Endothelial cell of umbilical vein (primary cell): Measurements from ENCODE around the gene PNLDC1. TPM values are rescaled to one million over a fixed set of nuclear protein-coding genes. Genes with fewer than 3 reads are reported as not detected.

Experiments used
- BruUV-seq: library from RNA; stranded (reverse); fragments of 400-500 nt; replicated peaks from 2 replicates; lab custom pipeline; 2021; lab: Mats Ljungman, UMichigan
- CTCF ChIA-PET: fragments of 300-600, 350-600 bp; sonication (Branson Sonifier 250); formaldehyde crosslinking; loops from one replicate; lab custom pipeline; 2021; ENCODE audit warnings: antibody characterized with exemption, inconsistent platforms; lab: Charles Lee
- POLR2A ChIA-PET: fragments of 300-600, 350-600 bp; sonication (Branson Sonifier 250); formaldehyde crosslinking; loops from one replicate; lab custom pipeline; 2021; ENCODE audit warnings: antibody characterized with exemption, inconsistent platforms; lab: Charles Lee
- DNase-seq: peaks from one replicate; pipeline ENCODE4 v3.0.0-alpha.2; 2011; ENCODE audit warnings: low read depth, low spot score
- FAIRE-seq: peaks from 2 replicates; lab custom pipeline; 2011; peaks lifted over from hg19 to GRCh38; lab: Jason Lieb, UNC
- H2AFZ ChIP-seq: 2 replicates; pipeline ENCODE4 v1.6.0; 2012; ENCODE audit warnings: low read depth, low read length, control low read depth, inconsistent platforms
- H3K27ac ChIP-seq: 2 replicates; pipeline ENCODE4 v1.5.1; 2011; ENCODE audit warnings: low read depth, mild to moderate bottlenecking, control low read depth, low read length, moderate library complexity; ENCODE audit not compliant: insufficient read depth
- H3K27me3 ChIP-seq, 2 experiments: 2 replicates each; pipeline versions ENCODE4 v1.6.0 to v1.6.1; 2011; ENCODE audit warnings: low read length in 2 of 2, mixed read lengths in 1 of 2; ENCODE audit not compliant: control insufficient read depth in 2 of 2, insufficient read depth in 2 of 2
- H3K36me3 ChIP-seq, 2 experiments: 2 replicates in 1 of 2; 3 replicates in 1 of 2; pipeline ENCODE4 v1.5.1; 2011; ENCODE audit warnings: low read length in 2 of 2, mild to moderate bottlenecking in 1 of 2, moderate library complexity in 1 of 2; ENCODE audit not compliant: control insufficient read depth in 2 of 2, insufficient read depth in 2 of 2; ENCODE audit errors: extremely low read depth in 1 of 2
- H3K4me1 ChIP-seq: 3 replicates; pipeline ENCODE4 v1.5.1; 2011; ENCODE audit warnings: mild to moderate bottlenecking, low read length; ENCODE audit not compliant: control insufficient read depth, insufficient read depth; ENCODE audit errors: extremely low read depth
- H3K4me2 ChIP-seq: 2 replicates; pipeline ENCODE4 v1.6.1; 2011; ENCODE audit warnings: low read length, control low read depth, mixed read lengths; ENCODE audit not compliant: insufficient read depth
- H3K4me3 ChIP-seq, 3 experiments: fragments of 200-600 bp in 1 of 3; sonication (generic), shearing (Covaris generic) in 1 of 3; replicated peaks in 1 of 3; 2 replicates each; pipeline ENCODE4 v1.5.1; 2011 to 2016; ENCODE audit warnings: control low read depth in 3 of 3, low read length in 3 of 3, mild to moderate bottlenecking in 2 of 3, inconsistent platforms in 1 of 3, low read depth in 1 of 3, moderate library complexity in 1 of 3; ENCODE audit not compliant: insufficient read depth in 1 of 3
- H3K79me2 ChIP-seq: 2 replicates; pipeline ENCODE4 v1.6.0; 2012; ENCODE audit warnings: low read length, inconsistent platforms; ENCODE audit not compliant: control insufficient read depth, insufficient read depth
- H3K9ac ChIP-seq: replicated peaks from 2 replicates; pipeline ENCODE3; 2011; ENCODE audit warnings: low read length, control low read depth; ENCODE audit not compliant: insufficient read depth; ENCODE audit errors: extremely low read depth
- H3K9me1 ChIP-seq: replicated peaks from 3 replicates; pipeline ENCODE4 v1.6.0; 2011; ENCODE audit warnings: mild to moderate bottlenecking, low read length; ENCODE audit not compliant: control insufficient read depth, insufficient read depth; ENCODE audit errors: extremely low read depth
- H3K9me3 ChIP-seq: replicated peaks from 2 replicates; pipeline ENCODE4 v1.5.1; 2012; ENCODE audit warnings: low read length, inconsistent platforms; ENCODE audit not compliant: control insufficient read depth, insufficient read depth
- H4K20me1 ChIP-seq: replicated peaks from 2 replicates; pipeline ENCODE3; 2011; ENCODE audit warnings: mild to moderate bottlenecking, low read length; ENCODE audit not compliant: control insufficient read depth, insufficient read depth; ENCODE audit errors: extremely low read depth
- EZH2 ChIP-seq: IDR thresholded peaks from 2 replicates; pipeline ENCODE4 v1.6.1; 2012; ENCODE audit warnings: borderline replicate concordance, low read depth, mild to moderate bottlenecking, moderate library complexity, low read length, inconsistent platforms; ENCODE audit not compliant: severe bottlenecking
- FOS ChIP-seq: IDR thresholded peaks from 2 replicates; pipeline ENCODE4 v1.6.1; 2011; ENCODE audit warnings: mild to moderate bottlenecking, low read length, moderate library complexity, borderline replicate concordance; ENCODE audit not compliant: insufficient read depth
- GATA2 ChIP-seq: IDR thresholded peaks from 2 replicates; pipeline ENCODE4 v1.7.0; 2011; ENCODE audit warnings: low read depth, mild to moderate bottlenecking, moderate library complexity, mixed read lengths, low read length; ENCODE audit not compliant: insufficient read length, insufficient read depth
- JUN ChIP-seq: IDR thresholded peaks from 2 replicates; pipeline ENCODE4 v1.6.1; 2011; ENCODE audit warnings: borderline replicate concordance, low read depth; ENCODE audit not compliant: insufficient read length, insufficient read depth
- MYC ChIP-seq: IDR thresholded peaks from one replicate; pipeline ENCODE4 v1.6.1; 2011; ENCODE audit warnings: mild to moderate bottlenecking, low read depth, low read length
- POLR2A ChIP-seq: IDR thresholded peaks from 2 replicates; pipeline ENCODE4 v1.6.1; 2012; ENCODE audit warnings: low read depth, mild to moderate bottlenecking, control low read depth, low read length
- POLR2AphosphoS5 ChIP-seq: IDR thresholded peaks from 2 replicates; pipeline ENCODE4 v1.6.1; 2012; ENCODE audit warnings: low read depth, mild to moderate bottlenecking, control low read depth, low read length, moderate library complexity; ENCODE audit not compliant: insufficient read depth
- dilution Hi-C: fragments of 300-500 bp; cut with MboI; formaldehyde crosslinking; loops from one replicate; pipeline ENCODE4 v1.15.0; 2019; ENCODE audit warnings: low sequenced_read_pairs; ENCODE audit not compliant: extremely low pct_ligation_motif_present
- intact Hi-C: fragments of 100-400 bp; cut with micrococcal nuclease; formaldehyde crosslinking; loops from one replicate; pipeline ENCODE4 v1.10.0; 2022
- polyA plus RNA-seq, 4 experiments: library from polyadenylated mRNA; depleted of rRNA in 3 of 4; stranded (reverse) in 3 of 4; unstranded in 1 of 4; fragments of >200 nt; gene quantifications; 2 replicates each; pipeline versions ENCODE4 v1.2.1 to v1.2.3, GENCODE V29; 2011 to 2012; ENCODE audit warnings: missing spikeins in 1 of 4
- total RNA-seq: library from RNA; stranded (reverse); gene quantifications from 2 replicates; pipeline ENCODE4 v1.2.3, GENCODE V29; 2021
- TF ChIP-seq, protein P1 (sequence below): IDR thresholded peaks from 2 replicates; pipeline ENCODE4 v1.6.1; 2011; ENCODE audit not compliant: insufficient read depth, insufficient read length
- TF ChIP-seq, protein P2 (sequence below), 2 donors: IDR thresholded peaks; 1 replicate in 1 of 2; 2 replicates in 1 of 2; pipeline ENCODE4 v1.5.1; 2011; ENCODE audit warnings: low read length in 2 of 2, mild to moderate bottlenecking in 2 of 2, moderate library complexity in 2 of 2, control low read depth in 1 of 2, inconsistent platforms in 1 of 2, low read depth in 1 of 2; ENCODE audit not compliant: insufficient read depth in 1 of 2; ENCODE audit errors: extremely low read depth in 1 of 2

PNLDC1 gene
- total and polyA plus RNA-seq, 2 donors (not counting 3 experiments of a cell fraction or from before 2014, with no cell fraction given), result not detected

DNA sequence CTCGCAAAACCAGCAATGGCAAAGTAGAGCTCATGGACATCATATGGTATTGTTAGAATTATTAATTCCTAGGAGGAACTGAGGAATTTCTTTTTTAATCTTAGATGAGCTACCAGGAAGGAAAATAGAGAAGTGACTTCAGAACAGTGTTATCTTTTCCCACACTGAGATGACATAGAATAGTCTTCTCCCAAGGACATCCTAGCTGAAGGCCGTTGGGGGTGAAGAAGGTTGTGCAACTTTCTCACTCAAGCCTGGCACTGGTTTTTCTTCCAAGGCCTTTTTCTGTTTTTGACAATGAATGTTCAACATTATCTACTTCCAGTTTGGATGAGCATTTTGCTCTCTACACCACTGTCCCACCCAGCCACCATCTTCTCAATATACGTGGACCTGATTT lies 54.9 kb downstream of the PNLDC1 start:
- no peak overlapping the region for H3K4me2 ChIP-seq
- ChIA-PET POLR2A (no interaction called here), CTCF (interaction anchor here (1.0 to 1.7 kb wide), 4 partner anchors 8 to 681 kb away, joined by 3 to 7 read pairs (median 4); no protein-coding TSS in a partner anchor)
- FAIRE-seq (no peak), DNase-seq (no peak)
- H3K36me3 ChIP-seq, result no peaks in the 10 kb centered on the region
- H3K9me1 ChIP-seq, result no peaks in the 10 kb centered on the region
- dilution Hi-C loops, result no loop called here
- H3K4me3 ChIP-seq, result no peak overlapping the region
- BruUV-seq, result no TSS peak
- H4K20me1 ChIP-seq, result no peaks in the 10 kb centered on the region
- no peak overlapping the region for H3K27ac ChIP-seq
- H3K79me2 ChIP-seq, result no peaks in the 10 kb centered on the region
- H3K4me1 ChIP-seq, result no peaks in the 10 kb centered on the region
- intact Hi-C loops, result loop anchor here (10.0 kb wide), 1 partner anchor 680 kb away; no protein-coding TSS in a partner anchor
- no peak overlapping the region for H2AFZ ChIP-seq
- no peak overlapping the region for H3K9ac ChIP-seq
- no peaks in the 10 kb centered on the region for H3K9me3 ChIP-seq
- H3K27me3 ChIP-seq, result no peaks in the 10 kb centered on the region
- TF ChIP-seq MYC (no peak), POLR2AphosphoS5 (no peak), JUN (no peak), GATA2 (no peak), FOS (no peak), EZH2 (no peak), POLR2A (no peak)
- TF ChIP-seq, protein P1, sequence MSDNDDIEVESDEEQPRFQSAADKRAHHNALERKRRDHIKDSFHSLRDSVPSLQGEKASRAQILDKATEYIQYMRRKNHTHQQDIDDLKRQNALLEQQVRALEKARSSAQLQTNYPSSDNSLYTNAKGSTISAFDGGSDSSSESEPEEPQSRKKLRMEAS, result no peak
- TF ChIP-seq, protein P2, sequence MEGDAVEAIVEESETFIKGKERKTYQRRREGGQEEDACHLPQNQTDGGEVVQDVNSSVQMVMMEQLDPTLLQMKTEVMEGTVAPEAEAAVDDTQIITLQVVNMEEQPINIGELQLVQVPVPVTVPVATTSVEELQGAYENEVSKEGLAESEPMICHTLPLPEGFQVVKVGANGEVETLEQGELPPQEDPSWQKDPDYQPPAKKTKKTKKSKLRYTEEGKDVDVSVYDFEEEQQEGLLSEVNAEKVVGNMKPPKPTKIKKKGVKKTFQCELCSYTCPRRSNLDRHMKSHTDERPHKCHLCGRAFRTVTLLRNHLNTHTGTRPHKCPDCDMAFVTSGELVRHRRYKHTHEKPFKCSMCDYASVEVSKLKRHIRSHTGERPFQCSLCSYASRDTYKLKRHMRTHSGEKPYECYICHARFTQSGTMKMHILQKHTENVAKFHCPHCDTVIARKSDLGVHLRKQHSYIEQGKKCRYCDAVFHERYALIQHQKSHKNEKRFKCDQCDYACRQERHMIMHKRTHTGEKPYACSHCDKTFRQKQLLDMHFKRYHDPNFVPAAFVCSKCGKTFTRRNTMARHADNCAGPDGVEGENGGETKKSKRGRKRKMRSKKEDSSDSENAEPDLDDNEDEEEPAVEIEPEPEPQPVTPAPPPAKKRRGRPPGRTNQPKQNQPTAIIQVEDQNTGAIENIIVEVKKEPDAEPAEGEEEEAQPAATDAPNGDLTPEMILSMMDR (IDR thresholded peaks at IDR 0.05; ENCODE audit: extremely low read depth in 1 of 2, insufficient read depth in 1 of 2, low read depth in 1 of 2, low read length in 2 of 2), result no peak
